SU-DHL-6 (cell line): ENCODE results near the gene OR6K2.

Source experiments
- H2AFZ ChIP-seq: fragments of 200-600 bp; sonication (generic); 2 replicates; pipeline ENCODE4 v1.6.1; 2014; ENCODE audit warnings: low read depth, mild to moderate bottlenecking, moderate library complexity, mixed read lengths, antibody characterized with exemption, low read length; ENCODE audit not compliant: severe bottlenecking
- H3F3A ChIP-seq: fragments of 200-600 bp; shearing (Covaris generic); 2 replicates; pipeline ENCODE4 v1.6.0; 2016; ENCODE audit warnings: antibody characterized with exemption, mild to moderate bottlenecking; ENCODE audit not compliant: insufficient read depth
- H3K27ac ChIP-seq: fragments of 200-600 bp; sonication (generic); 2 replicates; pipeline ENCODE4 v1.5.1; 2016; ENCODE audit warnings: low read depth, mild to moderate bottlenecking, low read length, moderate library complexity, mixed read lengths
- H3K27me3 ChIP-seq: fragments of 200-600 bp; sonication (generic), shearing (Covaris generic); 2 replicates; pipeline ENCODE4 v1.6.0; 2014; ENCODE audit warnings: mild to moderate bottlenecking, low read length
- H3K36me3 ChIP-seq: fragments of 200-600 bp; sonication (generic); 2 replicates; pipeline ENCODE4 v1.6.1; 2014; ENCODE audit warnings: mild to moderate bottlenecking, low read length, mixed read lengths
- H3K4me2 ChIP-seq: fragments of 300-600, 200-600 bp; shearing (Covaris generic), sonication (generic); 2 replicates; pipeline ENCODE4 v1.6.0; 2014; ENCODE audit warnings: low read length, low read depth, mild to moderate bottlenecking; ENCODE audit not compliant: poor library complexity, severe bottlenecking
- H3K4me3 ChIP-seq: fragments of 200-600 bp; sonication (generic); 2 replicates; pipeline ENCODE4 v1.5.1; 2014; ENCODE audit warnings: antibody characterized with exemption, low read length, mild to moderate bottlenecking, mixed read lengths; ENCODE audit not compliant: insufficient read depth, poor library complexity, severe bottlenecking
- H3K79me2 ChIP-seq: fragments of 200-600 bp; sonication (generic); 2 replicates; pipeline ENCODE4 v1.6.1; 2014; ENCODE audit warnings: mild to moderate bottlenecking, low read length, moderate library complexity; ENCODE audit not compliant: insufficient read depth
- H3K9ac ChIP-seq: fragments of 200-600 bp; sonication (generic); 2 replicates; pipeline ENCODE4 v1.7.0; 2014; ENCODE audit warnings: mild to moderate bottlenecking, low read length
- H3K9me2 ChIP-seq: fragments of 200-600 bp; sonication (generic); replicated peaks from 2 replicates; pipeline ENCODE4 v1.6.1; 2014; ENCODE audit warnings: low read length; ENCODE audit not compliant: insufficient read depth
- H3K9me3 ChIP-seq: fragments of 200-600 bp; sonication (generic); 2 replicates; pipeline ENCODE4 v1.6.1; 2014; ENCODE audit warnings: low read length, mixed read lengths; ENCODE audit not compliant: insufficient read depth
- H4K20me1 ChIP-seq: fragments of 200-600 bp; sonication (generic); 2 replicates; pipeline ENCODE4 v1.6.1; 2014; ENCODE audit warnings: low read depth, mild to moderate bottlenecking, antibody characterized with exemption, low read length, moderate library complexity, mixed read lengths
- EZH2phosphoT487 ChIP-seq: fragments of 200-600 bp; sonication (generic), shearing (Covaris generic); conservative IDR thresholded peaks from 2 replicates; pipeline ENCODE4 v1.6.1; 2018; ENCODE audit warnings: mild to moderate bottlenecking, antibody characterized with exemption, low read length, moderate library complexity, mixed read lengths
- TF ChIP-seq, protein P1 (sequence below): fragments of 200-600 bp; sonication (generic); IDR thresholded peaks from one replicate; pipeline ENCODE4 v1.5.1; 2017; ENCODE audit warnings: antibody characterized with exemption, mild to moderate bottlenecking, low read length, moderate library complexity; ENCODE audit not compliant: insufficient read depth, poor library complexity, severe bottlenecking

Gene OR6K2

DNA sequence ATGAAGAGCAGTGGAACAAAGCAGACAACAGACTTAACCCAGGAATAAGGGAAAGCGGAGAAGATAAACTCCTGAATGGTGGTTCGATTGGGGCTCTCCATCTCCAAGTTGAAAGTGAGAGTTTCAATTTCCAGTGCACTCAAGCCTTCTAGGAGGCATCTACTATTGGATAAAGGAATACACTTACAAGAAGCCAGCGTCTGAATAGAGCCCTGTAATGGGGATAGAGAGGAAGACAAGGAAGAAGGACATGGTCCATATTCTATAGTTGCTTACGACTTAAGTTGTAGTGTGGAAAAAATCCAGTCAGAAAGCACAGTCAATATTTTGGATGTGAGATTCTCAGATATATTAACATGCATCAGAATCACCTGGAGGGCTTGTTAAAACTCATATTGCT is at the start of gene OR6K2:
OR6K2 (minus strand) TSS at position 101 of the 400 bp plus-strand sequence; CDS start at position 101, 0 bp downstream.
- no peaks in the 10 kb centered on the region for H3K9me2 ChIP-seq
- no peak within 1 kb of the TSS for H2AFZ ChIP-seq
- H4K20me1 ChIP-seq: no peaks in the 10 kb centered on the region
- TF ChIP-seq EZH2phosphoT487: no peak
- TF ChIP-seq, protein P1, sequence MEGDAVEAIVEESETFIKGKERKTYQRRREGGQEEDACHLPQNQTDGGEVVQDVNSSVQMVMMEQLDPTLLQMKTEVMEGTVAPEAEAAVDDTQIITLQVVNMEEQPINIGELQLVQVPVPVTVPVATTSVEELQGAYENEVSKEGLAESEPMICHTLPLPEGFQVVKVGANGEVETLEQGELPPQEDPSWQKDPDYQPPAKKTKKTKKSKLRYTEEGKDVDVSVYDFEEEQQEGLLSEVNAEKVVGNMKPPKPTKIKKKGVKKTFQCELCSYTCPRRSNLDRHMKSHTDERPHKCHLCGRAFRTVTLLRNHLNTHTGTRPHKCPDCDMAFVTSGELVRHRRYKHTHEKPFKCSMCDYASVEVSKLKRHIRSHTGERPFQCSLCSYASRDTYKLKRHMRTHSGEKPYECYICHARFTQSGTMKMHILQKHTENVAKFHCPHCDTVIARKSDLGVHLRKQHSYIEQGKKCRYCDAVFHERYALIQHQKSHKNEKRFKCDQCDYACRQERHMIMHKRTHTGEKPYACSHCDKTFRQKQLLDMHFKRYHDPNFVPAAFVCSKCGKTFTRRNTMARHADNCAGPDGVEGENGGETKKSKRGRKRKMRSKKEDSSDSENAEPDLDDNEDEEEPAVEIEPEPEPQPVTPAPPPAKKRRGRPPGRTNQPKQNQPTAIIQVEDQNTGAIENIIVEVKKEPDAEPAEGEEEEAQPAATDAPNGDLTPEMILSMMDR: no peak
- H3K36me3 ChIP-seq: no peaks in the 10 kb centered on the region
- H3F3A ChIP-seq: no peaks in the 10 kb centered on the region
- no peaks in the 10 kb centered on the region for H3K27me3 ChIP-seq
- H3K27ac ChIP-seq: no peak within 1 kb of the TSS
- no peak within 1 kb of the TSS for H3K4me3 ChIP-seq
- no peak within 1 kb of the TSS for H3K9ac ChIP-seq
- no peaks in the 10 kb centered on the region for H3K79me2 ChIP-seq
- no peaks in the 10 kb centered on the region for H3K9me3 ChIP-seq
- no peak within 1 kb of the TSS for H3K4me2 ChIP-seq

DNA sequence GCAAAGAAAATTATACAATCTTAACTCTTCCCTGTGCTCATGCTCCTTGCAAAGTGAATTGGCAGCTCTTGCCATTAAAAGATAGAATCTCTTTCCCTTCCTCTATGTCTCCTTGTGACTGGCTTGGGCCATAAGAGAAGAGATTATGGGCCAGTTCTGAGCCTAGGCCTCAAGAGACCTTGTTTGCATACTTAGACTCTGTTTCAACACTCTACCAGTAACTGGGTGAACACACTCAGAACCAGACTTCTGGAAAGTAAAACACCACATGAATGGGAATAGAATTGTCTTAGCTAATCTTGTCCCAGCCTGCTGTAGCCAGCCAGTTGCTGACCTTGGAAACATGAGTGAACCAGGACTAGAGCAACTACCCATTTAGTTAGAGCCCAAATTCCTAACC is 35.4 kb upstream of the OR6K2 start:
- TF ChIP-seq, protein P1: no peak
- no peak for TF ChIP-seq EZH2phosphoT487
- no peak overlapping the region for H3K9ac ChIP-seq
- H3K79me2 ChIP-seq: no peaks in the 10 kb centered on the region
- no peaks in the 10 kb centered on the region for H3K9me2 ChIP-seq
- H3K4me3 ChIP-seq: no peak overlapping the region
- H3K4me2 ChIP-seq: no peak overlapping the region
- H3F3A ChIP-seq: no peaks in the 10 kb centered on the region
- no peaks in the 10 kb centered on the region for H4K20me1 ChIP-seq
- no peaks in the 10 kb centered on the region for H3K27me3 ChIP-seq
- no peak overlapping the region for H2AFZ ChIP-seq
- no peaks in the 10 kb centered on the region for H3K9me3 ChIP-seq
- H3K36me3 ChIP-seq: no peaks in the 10 kb centered on the region
- H3K27ac ChIP-seq: no peak overlapping the region

GRCh38 chr1:158732524-158732923 is 32.1 kb upstream of the OR6K2 start:
- H4K20me1 ChIP-seq: no peaks in the 10 kb centered on the region
- no peak overlapping the region for H3K4me2 ChIP-seq
- no peaks in the 10 kb centered on the region for H3K36me3 ChIP-seq
- no peak overlapping the region for H3K27ac ChIP-seq
- no peaks in the 10 kb centered on the region for H3K79me2 ChIP-seq
- H2AFZ ChIP-seq: no peak overlapping the region
- no peak overlapping the region for H3K9ac ChIP-seq
- no peaks in the 10 kb centered on the region for H3K9me3 ChIP-seq
- no peak overlapping the region for H3K4me3 ChIP-seq
- no peaks in the 10 kb centered on the region for H3K9me2 ChIP-seq
- no peaks in the 10 kb centered on the region for H3F3A ChIP-seq
- no peaks in the 10 kb centered on the region for H3K27me3 ChIP-seq
- no peak for TF ChIP-seq EZH2phosphoT487
- TF ChIP-seq, protein P1: no peak

GRCh38 chr1:158731707-158732106 is 31.3 kb upstream of the OR6K2 start:
- H3K9ac ChIP-seq: no peak overlapping the region
- H4K20me1 ChIP-seq: no peaks in the 10 kb centered on the region
- no peaks in the 10 kb centered on the region for H3K79me2 ChIP-seq
- H3K27me3 ChIP-seq: no peaks in the 10 kb centered on the region
- H3K9me2 ChIP-seq: no peaks in the 10 kb centered on the region
- no peaks in the 10 kb centered on the region for H3K9me3 ChIP-seq
- TF ChIP-seq, protein P1: no peak
- no peak for TF ChIP-seq EZH2phosphoT487
- no peak overlapping the region for H2AFZ ChIP-seq
- H3K36me3 ChIP-seq: no peaks in the 10 kb centered on the region
- no peaks in the 10 kb centered on the region for H3F3A ChIP-seq
- no peak overlapping the region for H3K27ac ChIP-seq
- H3K4me2 ChIP-seq: no peak overlapping the region
- H3K4me3 ChIP-seq: no peak overlapping the region
